K562 (cell line): ENCODE measurements around the gene ASPRV1. TPM values are rescaled to one million over a fixed set of nuclear protein-coding genes. Genes with fewer than 3 reads are reported as not detected.

Source experiments
- CBX8 ChIP-seq: fragments of 200-600 bp; sonication (generic); IDR thresholded peaks from 2 replicates; pipeline ENCODE4 v1.6.1; 2012; ENCODE audit warnings: borderline replicate concordance, mixed run types, low read depth, mild to moderate bottlenecking, moderate library complexity, mixed read lengths, low read length, control low read depth, inconsistent platforms; ENCODE audit not compliant: poor library complexity, severe bottlenecking; ENCODE audit errors: extremely low read depth
- EGR1 ChIP-seq: fragments of 450-650 bp; conservative IDR thresholded peaks from 2 replicates; pipeline ENCODE4 v1.6.1; 2017; ENCODE audit warnings: mild to moderate bottlenecking
- ETS2 ChIP-seq: IDR thresholded peaks from 2 replicates; pipeline ENCODE4 v1.6.1; 2016; ENCODE audit warnings: borderline replicate concordance, missing genetic modification characterization, mild to moderate bottlenecking, moderate library complexity, missing compliant biosample characterization; ENCODE audit not compliant: poor library complexity, severe bottlenecking
- ETV6 ChIP-seq, 3 experiments: fragments of 150-350 bp in 1 of 3; sonication (generic) in 1 of 3; formaldehyde crosslinking in 1 of 3; IDR thresholded peaks; 2 replicates each; pipeline versions ENCODE4 v1.6.1 to v1.8.0; 2014 to 2022; ENCODE audit warnings: borderline replicate concordance in 2 of 3, low read depth in 2 of 3, antibody characterized with exemption in 1 of 3, low read length in 1 of 3, mild to moderate bottlenecking in 1 of 3, missing genetic modification reagents in 1 of 3
- FOXK1 ChIP-seq: sonication (generic); formaldehyde crosslinking; IDR thresholded peaks from 2 replicates; pipeline ENCODE4 v1.8.0; 2022; ENCODE audit warnings: missing genetic modification reagents, mild to moderate bottlenecking, borderline replicate concordance
- KLF16 ChIP-seq: IDR thresholded peaks from 2 replicates; pipeline ENCODE4 v1.6.1; 2016; ENCODE audit warnings: antibody characterized with exemption
- MEF2D ChIP-seq: conservative IDR thresholded peaks from 2 replicates; pipeline ENCODE4 v1.6.1; 2016; ENCODE audit warnings: low read depth, missing genetic modification characterization, missing compliant biosample characterization
- PHTF2 ChIP-seq: fragments of 250-450 bp; sonication (Bioruptor Pico); IDR thresholded peaks from 2 replicates; pipeline ENCODE4 v1.5.0; 2021; ENCODE audit warnings: mild to moderate bottlenecking
- POLR3G ChIP-seq: IDR thresholded peaks from 2 replicates; pipeline ENCODE4 v1.6.1; 2011; ENCODE audit not compliant: insufficient read length, insufficient replicate concordance; ENCODE audit errors: extremely low read depth
- RAD21 ChIP-seq, 2 experiments: fragments of 250-450 bp in 1 of 2; fragments of 450-650 bp in 1 of 2; sonication (Bioruptor Pico) in 1 of 2; formaldehyde crosslinking in 1 of 2; IDR thresholded peaks in 1 of 2; conservative IDR thresholded peaks in 1 of 2; 2 replicates each; pipeline versions ENCODE4 v1.4.0 to v1.8.0; 2020 to 2022; ENCODE audit warnings: mild to moderate bottlenecking in 2 of 2, moderate library complexity in 1 of 2
- SIN3B ChIP-seq: fragments of 450-650 bp; IDR thresholded peaks from 2 replicates; pipeline ENCODE4 v1.6.1; 2017; ENCODE audit warnings: low read depth, mild to moderate bottlenecking, moderate library complexity
- ZFP91 ChIP-seq: sonication (generic); formaldehyde crosslinking; IDR thresholded peaks from 2 replicates; pipeline ENCODE4 v1.8.0; 2022; ENCODE audit warnings: mild to moderate bottlenecking, missing genetic modification reagents
- ZNF143 ChIP-seq: sonication (generic); formaldehyde crosslinking; IDR thresholded peaks from 2 replicates; pipeline ENCODE4 v1.9.0; 2022; ENCODE audit warnings: mild to moderate bottlenecking, missing genetic modification reagents
- ZNF253 ChIP-seq: fragments of 250-450 bp; sonication (Bioruptor Pico); conservative IDR thresholded peaks from 2 replicates; pipeline ENCODE4 v1.6.1; 2021; ENCODE audit warnings: mild to moderate bottlenecking
- ZNF282 ChIP-seq: sonication (generic); formaldehyde crosslinking; IDR thresholded peaks from 2 replicates; pipeline ENCODE4 v1.8.1; 2023; ENCODE audit warnings: missing genetic modification reagents
- ZNF395 ChIP-seq: fragments of 200-800 bp; sonication (Bioruptor generic); IDR thresholded peaks from 2 replicates; pipeline ENCODE4 v1.6.1; 2017; ENCODE audit warnings: missing genetic modification characterization, missing compliant biosample characterization
- ZNF586 ChIP-seq: fragments of 450-650 bp; formaldehyde crosslinking; conservative IDR thresholded peaks from 2 replicates; pipeline ENCODE4 v1.4.0; 2020; ENCODE audit warnings: mild to moderate bottlenecking, moderate library complexity
- polyA plus RNA-seq, 8 experiments: library from polyadenylated mRNA; depleted of rRNA in 4 of 8; stranded (reverse) in 5 of 8; unstranded in 3 of 8; fragments of >200 nt; fragmentation: Nextera tagmentation in 2 of 8; fragmentation: Illumina TruSeq in 1 of 8; extraction: Ambion mirVana in 2 of 8; extraction: Trizol in 1 of 8; gene quantifications; 2 replicates each; pipeline versions ENCODE4 v1.2.1 to v1.2.3, GENCODE V29; 2011 to 2014; ENCODE audit warnings: inconsistent platforms in 1 of 8, missing spikeins in 1 of 8
- total RNA-seq, 7 experiments: library from RNA; depleted of rRNA in 6 of 7; stranded (reverse); fragments of >200 nt in 6 of 7; fragmentation: Illumina TruSeq in 2 of 7; extraction: Trizol in 2 of 7; gene quantifications; 2 replicates each; pipeline versions ENCODE4 v1.2.1 to v1.2.3, GENCODE V29; 2011 to 2021; ENCODE audit warnings: low replicate concordance in 1 of 7
- TF ChIP-seq, protein P1 (sequence below): fragments of 450-650 bp; IDR thresholded peaks from one replicate; pipeline ENCODE4 v1.6.1; 2018; ENCODE audit warnings: mild to moderate bottlenecking, moderate library complexity; ENCODE audit not compliant: partially characterized antibody
- TF ChIP-seq, protein P2 (sequence below): IDR thresholded peaks from 2 replicates; pipeline ENCODE4 v1.6.1; 2011; ENCODE audit not compliant: insufficient read length; ENCODE audit errors: extremely low read depth
- TF ChIP-seq, protein P3 (sequence below): sonication (generic); formaldehyde crosslinking; IDR thresholded peaks from 2 replicates; pipeline ENCODE4 v1.8.0; 2023; ENCODE audit warnings: mild to moderate bottlenecking, missing genetic modification reagents

ASPRV1 gene
- total and polyA plus RNA-seq, 9 of the 15 experiments (the other 6 are each of a cell fraction or from before 2014, with no cell fraction given): 0.17 to 0.72 (median 0.47) TPM; not detected in 1

DNA sequence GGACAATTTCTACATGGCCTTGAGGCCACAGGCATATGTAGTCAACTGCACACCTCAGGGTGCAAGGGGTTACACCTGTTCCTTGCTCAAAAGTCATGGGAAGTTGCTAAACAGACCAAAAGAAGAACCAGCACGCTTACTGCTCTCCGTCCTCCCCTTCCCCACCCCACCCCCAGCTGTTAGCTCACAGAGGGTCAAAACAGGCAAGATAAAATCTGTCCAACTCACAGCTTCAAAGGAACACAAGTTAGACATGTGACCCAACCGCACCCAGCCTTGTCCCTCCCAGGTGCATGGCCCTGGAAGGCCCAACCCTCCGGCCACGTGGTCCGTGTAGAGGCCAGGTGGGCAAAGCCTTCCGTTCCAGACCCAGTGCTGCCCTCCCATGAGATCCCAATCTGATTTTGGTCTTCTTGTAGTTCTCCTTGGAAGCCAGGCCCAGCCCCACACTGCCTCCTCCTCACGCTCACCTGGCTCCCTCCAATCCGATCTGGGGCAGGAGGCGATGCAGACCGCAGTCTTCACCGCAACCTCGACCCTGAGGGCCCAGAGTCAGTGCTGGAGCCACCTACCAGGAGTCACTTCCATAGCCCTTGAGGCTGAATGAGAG lies 14.5 kb upstream of the ASPRV1 start (continued):
- TF ChIP-seq SIN3B (no peak), KLF16 (peak; percentile 57; the same call in 1 of the 2 replicates), ETS2 (tag) (no peak), FOXK1 (no peak), ZNF395 (CRISPR knock-in tag) (peak; percentile 91; the same call in 1 of the 2 replicates), ZNF282 (CRISPR knock-in tag) (no peak), POLR3G (no peak), ZNF143 (CRISPR knock-in tag) (0 out of 2 replicates have a peak, but pooled peaks have one; percentile 40), RAD21 (CRISPR knock-in tag; conservative IDR thresholded peaks at IDR 0.05 in 1 of 2, IDR thresholded peaks at IDR 0.05 in 1 of 2) (no peak; a peak in 1 of 4 replicates), ETV6 (IDR thresholded peaks at IDR 0.05; ENCODE audit: borderline replicate concordance in 1 of 2, low read depth in 2 of 2, low read length in 1 of 2) (no peak), ETV6 (CRISPR knock-in tag; IDR thresholded peaks at IDR 0.05; ENCODE audit: borderline replicate concordance) (no peak), EGR1 (no peak), ZFP91 (CRISPR knock-in tag) (no peak), ZNF586 (CRISPR knock-in tag) (no peak), CBX8 (no peak), ZNF253 (CRISPR knock-in tag) (no peak), PHTF2 (CRISPR knock-in tag) (no peak), MEF2D (tag) (peak; percentile 85)
- TF ChIP-seq, protein P1, sequence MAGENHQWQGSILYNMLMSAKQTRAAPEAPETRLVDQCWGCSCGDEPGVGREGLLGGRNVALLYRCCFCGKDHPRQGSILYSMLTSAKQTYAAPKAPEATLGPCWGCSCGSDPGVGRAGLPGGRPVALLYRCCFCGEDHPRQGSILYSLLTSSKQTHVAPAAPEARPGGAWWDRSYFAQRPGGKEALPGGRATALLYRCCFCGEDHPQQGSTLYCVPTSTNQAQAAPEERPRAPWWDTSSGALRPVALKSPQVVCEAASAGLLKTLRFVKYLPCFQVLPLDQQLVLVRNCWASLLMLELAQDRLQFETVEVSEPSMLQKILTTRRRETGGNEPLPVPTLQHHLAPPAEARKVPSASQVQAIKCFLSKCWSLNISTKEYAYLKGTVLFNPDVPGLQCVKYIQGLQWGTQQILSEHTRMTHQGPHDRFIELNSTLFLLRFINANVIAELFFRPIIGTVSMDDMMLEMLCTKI: no peak
- TF ChIP-seq, protein P2, sequence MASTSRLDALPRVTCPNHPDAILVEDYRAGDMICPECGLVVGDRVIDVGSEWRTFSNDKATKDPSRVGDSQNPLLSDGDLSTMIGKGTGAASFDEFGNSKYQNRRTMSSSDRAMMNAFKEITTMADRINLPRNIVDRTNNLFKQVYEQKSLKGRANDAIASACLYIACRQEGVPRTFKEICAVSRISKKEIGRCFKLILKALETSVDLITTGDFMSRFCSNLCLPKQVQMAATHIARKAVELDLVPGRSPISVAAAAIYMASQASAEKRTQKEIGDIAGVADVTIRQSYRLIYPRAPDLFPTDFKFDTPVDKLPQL: no peak
- TF ChIP-seq, protein P3, sequence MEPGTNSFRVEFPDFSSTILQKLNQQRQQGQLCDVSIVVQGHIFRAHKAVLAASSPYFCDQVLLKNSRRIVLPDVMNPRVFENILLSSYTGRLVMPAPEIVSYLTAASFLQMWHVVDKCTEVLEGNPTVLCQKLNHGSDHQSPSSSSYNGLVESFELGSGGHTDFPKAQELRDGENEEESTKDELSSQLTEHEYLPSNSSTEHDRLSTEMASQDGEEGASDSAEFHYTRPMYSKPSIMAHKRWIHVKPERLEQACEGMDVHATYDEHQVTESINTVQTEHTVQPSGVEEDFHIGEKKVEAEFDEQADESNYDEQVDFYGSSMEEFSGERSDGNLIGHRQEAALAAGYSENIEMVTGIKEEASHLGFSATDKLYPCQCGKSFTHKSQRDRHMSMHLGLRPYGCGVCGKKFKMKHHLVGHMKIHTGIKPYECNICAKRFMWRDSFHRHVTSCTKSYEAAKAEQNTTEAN (CRISPR knock-in tag): no peak
